Measurements from ENCODE around the gene LY6G5B. TPM values are rescaled to one million over a fixed set of nuclear protein-coding genes. Genes with fewer than 3 reads are reported as not detected.

The LY6G5B gene
- total RNA-seq, 1 donor from 2014 or later: 2.9 TPM

Other genes with a start within 250 kb of the LY6G5B start
- 6.5 and 9.6 TPM in 2 replicates for gene MICB, start 171.8 kb upstream of the LY6G5B start, total RNA-seq
- not detected in 2 replicates for gene MCCD1, start 141.0 kb upstream of the LY6G5B start, total RNA-seq
- gene DDX39B, start 128.0 kb upstream of the LY6G5B start, total RNA-seq: 222 and 273 TPM in 2 replicates
- 2.6 and 3.3 TPM in 2 replicates for gene ATP6V1G2, start 123.4 kb upstream of the LY6G5B start, total RNA-seq
- 12.0 and 23.5 TPM in 2 replicates for gene NFKBIL1, start 122.4 kb upstream of the LY6G5B start, total RNA-seq
- gene LTA, start 97.7 kb upstream of the LY6G5B start, total RNA-seq: not detected in 2 replicates
- gene TNF, start 94.4 kb upstream of the LY6G5B start, total RNA-seq: under 0.01 TPM in 1 of 2 replicates, not detected in the other
- gene LTB, start 87.6 kb upstream of the LY6G5B start, total RNA-seq: not detected in 2 replicates
- not detected in 2 replicates for gene LST1, start 83.7 kb upstream of the LY6G5B start, total RNA-seq
- not detected in 2 replicates for gene NCR3, start 77.0 kb upstream of the LY6G5B start, total RNA-seq
- not detected in 2 replicates for gene AIF1, start 54.7 kb upstream of the LY6G5B start, total RNA-seq
- gene PRRC2A, start 49.3 kb upstream of the LY6G5B start, total RNA-seq: 29.1 and 76.5 TPM in 2 replicates
- 116 and 226 TPM in 2 replicates for gene BAG6, start 17.3 kb upstream of the LY6G5B start, total RNA-seq
- 0.60 and 0.89 TPM in 2 replicates for gene APOM, start 14.1 kb upstream of the LY6G5B start, total RNA-seq
- 16.6 and 22.0 TPM in 2 replicates for gene C6orf47, start 9.2 kb upstream of the LY6G5B start, total RNA-seq
- 10.1 and 10.3 TPM in 2 replicates for gene GPANK1, start 5.0 kb upstream of the LY6G5B start, total RNA-seq
- 73.6 and 90.3 TPM in 2 replicates for gene CSNK2B, start 3.9 kb upstream of the LY6G5B start, total RNA-seq
- 0.51 and 0.59 TPM in 2 replicates for gene LY6G5C, start 11.1 kb downstream of the LY6G5B start, total RNA-seq
- 38.6 and 56.1 TPM in 2 replicates for gene ABHD16A, start 33.3 kb downstream of the LY6G5B start, total RNA-seq
- not detected in 2 replicates for gene LY6G6F, start 36.9 kb downstream of the LY6G5B start, total RNA-seq
- gene LY6G6D, start 45.4 kb downstream of the LY6G5B start, total RNA-seq: not detected in 2 replicates
- gene LY6G6C, start 51.8 kb downstream of the LY6G5B start, total RNA-seq: not detected in 2 replicates
- gene MPIG6B, start 53.4 kb downstream of the LY6G5B start, total RNA-seq: not detected in 2 replicates
- 54.9 and 59.1 TPM in 2 replicates for gene DDAH2, start 59.3 kb downstream of the LY6G5B start, total RNA-seq
- gene CLIC1, start 66.6 kb downstream of the LY6G5B start, total RNA-seq: 514 and 620 TPM in 2 replicates
- gene MSH5, start 70.0 kb downstream of the LY6G5B start, total RNA-seq: 3.6 and 10.9 TPM in 2 replicates
- gene SAPCD1, start 92.7 kb downstream of the LY6G5B start, total RNA-seq: 1.2 TPM in 2 replicates
- gene VWA7, start 107.4 kb downstream of the LY6G5B start, total RNA-seq: 0.09 TPM in 1 of 2 replicates, not detected in the other
- 67.4 and 123 TPM in 2 replicates for gene VARS1, start 125.8 kb downstream of the LY6G5B start, total RNA-seq
- gene LSM2, start 137.0 kb downstream of the LY6G5B start, total RNA-seq: 17.2 and 18.4 TPM in 2 replicates
- gene HSPA1L, start 145.3 kb downstream of the LY6G5B start, total RNA-seq: 1.2 and 2.1 TPM in 2 replicates
- gene HSPA1A, start 145.6 kb downstream of the LY6G5B start, total RNA-seq: 73.6 and 99.1 TPM in 2 replicates
- gene HSPA1B, start 157.8 kb downstream of the LY6G5B start, total RNA-seq: 84.9 and 117 TPM in 2 replicates
- gene NEU1, start 192.8 kb downstream of the LY6G5B start, total RNA-seq: 72.0 and 133 TPM in 2 replicates
- 0.05 and 0.30 TPM in 2 replicates for gene SLC44A4, start 209.0 kb downstream of the LY6G5B start, total RNA-seq
- gene EHMT2, start 227.7 kb downstream of the LY6G5B start, total RNA-seq: 51.1 and 57.6 TPM in 2 replicates
- 3.6 and 4.7 TPM in 2 replicates for gene ZBTB12, start 232.1 kb downstream of the LY6G5B start, total RNA-seq